ENCODE results near the gene LAMB3.

DNA sequence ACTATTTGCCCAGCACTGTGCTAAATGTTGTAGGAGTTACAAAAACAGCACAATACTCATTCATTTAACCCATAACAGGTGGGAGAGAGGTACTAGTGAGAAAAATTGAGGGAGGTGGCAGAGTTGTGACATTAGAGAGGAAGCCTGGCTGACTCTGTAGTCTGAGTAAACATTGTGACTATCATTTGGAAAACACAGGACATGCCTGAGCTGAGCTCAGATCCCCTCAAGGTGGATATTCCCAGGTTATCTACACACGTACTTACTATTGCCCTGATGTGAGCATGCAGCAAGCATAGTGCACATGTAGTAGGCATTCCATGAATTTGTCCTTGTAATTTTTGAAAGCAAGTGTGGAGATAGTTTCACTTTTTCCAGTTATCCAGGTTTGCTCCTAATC is 57.8 kb downstream of the LAMB3 start:
- TF ChIP-seq CTCF (IDR thresholded peaks at IDR 0.05) (no peak), ZFX (IDR thresholded peaks at IDR 0.05; ENCODE audit: borderline replicate concordance) (no peak)

Measured in 22Rv1 (cell line).